Measurements from ENCODE around the gene PDE4D. TPM values are rescaled to one million over a fixed set of nuclear protein-coding genes. Genes with fewer than 3 reads are reported as not detected.

PDE4D gene
- total and polyA plus RNA-seq, 2 donors (not counting 1 experiment from before 2014, with no cell fraction given) = 14.9 to 171 TPM

- ATAC-seq (ENCODE audit: low read depth) = no peak
- H3K4me1 ChIP-seq (ENCODE audit: control insufficient read depth in 2 of 2, insufficient read depth in 2 of 2, low read length in 2 of 2) = no peaks in the 10 kb centered on the region
- CTCF ChIA-PET = no interaction called here
- H3K27me3 Mint-ChIP-seq = no peaks in the 10 kb centered on the region
- intact Hi-C loops (cut with micrococcal nuclease) = no loop called here
- 56% methylated on average over 3 of the region's 3 CpGs for WGBS (ENCODE audit: insufficient coverage)
- no peaks in the 10 kb centered on the region for H3K36me3 ChIP-seq (replicated peaks in 1 of 2; ENCODE audit: control extremely low read depth in 1 of 2, control insufficient read depth in 1 of 2, extremely low read depth in 1 of 2, insufficient read depth in 2 of 2, low read length in 1 of 2)
- H3K9ac ChIP-seq (ENCODE audit: low read length) = no peak overlapping the region
- POLR2A ChIA-PET = no interaction called here
- no peak overlapping the region for H2AFZ ChIP-seq (ENCODE audit: insufficient read depth, low read depth, low read length, poor library complexity, severe bottlenecking)
- no peak for DNase-seq
- no peak overlapping the region for H3K27ac Mint-ChIP-seq
- H3K4me2 ChIP-seq (replicated peaks; ENCODE audit: low read depth, low read length, poor library complexity, severe bottlenecking) = no peak overlapping the region
- H3K4me1 Mint-ChIP-seq = no peaks in the 10 kb centered on the region
- TF ChIP-seq EZH2 (IDR thresholded peaks at IDR 0.05; ENCODE audit: borderline replicate concordance, insufficient read depth, low read depth, low read length, poor library complexity, severe bottlenecking) = no peak
- TF ChIP-seq, protein P1, sequence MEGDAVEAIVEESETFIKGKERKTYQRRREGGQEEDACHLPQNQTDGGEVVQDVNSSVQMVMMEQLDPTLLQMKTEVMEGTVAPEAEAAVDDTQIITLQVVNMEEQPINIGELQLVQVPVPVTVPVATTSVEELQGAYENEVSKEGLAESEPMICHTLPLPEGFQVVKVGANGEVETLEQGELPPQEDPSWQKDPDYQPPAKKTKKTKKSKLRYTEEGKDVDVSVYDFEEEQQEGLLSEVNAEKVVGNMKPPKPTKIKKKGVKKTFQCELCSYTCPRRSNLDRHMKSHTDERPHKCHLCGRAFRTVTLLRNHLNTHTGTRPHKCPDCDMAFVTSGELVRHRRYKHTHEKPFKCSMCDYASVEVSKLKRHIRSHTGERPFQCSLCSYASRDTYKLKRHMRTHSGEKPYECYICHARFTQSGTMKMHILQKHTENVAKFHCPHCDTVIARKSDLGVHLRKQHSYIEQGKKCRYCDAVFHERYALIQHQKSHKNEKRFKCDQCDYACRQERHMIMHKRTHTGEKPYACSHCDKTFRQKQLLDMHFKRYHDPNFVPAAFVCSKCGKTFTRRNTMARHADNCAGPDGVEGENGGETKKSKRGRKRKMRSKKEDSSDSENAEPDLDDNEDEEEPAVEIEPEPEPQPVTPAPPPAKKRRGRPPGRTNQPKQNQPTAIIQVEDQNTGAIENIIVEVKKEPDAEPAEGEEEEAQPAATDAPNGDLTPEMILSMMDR (IDR thresholded peaks at IDR 0.05) = no peak
- H3K9me3 Mint-ChIP-seq (ENCODE audit: insufficient read depth) = no peaks in the 10 kb centered on the region
- no peaks in the 10 kb centered on the region for H4K20me1 ChIP-seq (ENCODE audit: control insufficient read depth, insufficient read depth, low read length, poor library complexity, severe bottlenecking)
- no peak overlapping the region for H3K27ac ChIP-seq (ENCODE audit: low read length in 2 of 2)
- no peak overlapping the region for H3K4me3 Mint-ChIP-seq
- H3K4me3 ChIP-seq (ENCODE audit: control extremely low read depth in 1 of 5, extremely low read depth in 1 of 5, insufficient read depth in 1 of 5, low read depth in 2 of 5, low read length in 4 of 5) = no peak overlapping the region
- H3K9me3 ChIP-seq (ENCODE audit: control extremely low read depth in 1 of 3, control insufficient read depth in 2 of 3, insufficient read depth in 1 of 3, low read length in 2 of 3) = no peaks in the 10 kb centered on the region
- no peaks in the 10 kb centered on the region for H3K27me3 ChIP-seq (replicated peaks in 1 of 4; ENCODE audit: control extremely low read depth in 1 of 4, control insufficient read depth in 3 of 4, insufficient read depth in 4 of 4, low read length in 3 of 4)
- no peaks in the 10 kb centered on the region for H3K79me2 ChIP-seq (ENCODE audit: control insufficient read depth, insufficient read depth, low read length)
Observed at GRCh38 chr5:59864718-59865117, 28.8 kb downstream of the PDE4D start.

GRCh38 chr5:59863777-59864176, 29.7 kb downstream of the PDE4D start:
- no peak overlapping the region for H3K9ac ChIP-seq (ENCODE audit: low read length)
- WGBS (ENCODE audit: insufficient coverage) = 100% methylated on average over 4 of the region's 5 CpGs

More at GRCh38 chr5:59863777-59864176, 29.7 kb downstream of the PDE4D start:
- no peaks in the 10 kb centered on the region for H3K36me3 ChIP-seq (replicated peaks in 1 of 2; ENCODE audit: control extremely low read depth in 1 of 2, control insufficient read depth in 1 of 2, extremely low read depth in 1 of 2, insufficient read depth in 2 of 2, low read length in 1 of 2)
- POLR2A ChIA-PET = no interaction called here
- no peaks in the 10 kb centered on the region for H3K9me3 ChIP-seq (ENCODE audit: control extremely low read depth in 1 of 3, control insufficient read depth in 2 of 3, insufficient read depth in 1 of 3, low read length in 2 of 3)
- no peak overlapping the region for H3K4me3 Mint-ChIP-seq
- no peak for TF ChIP-seq EZH2 (IDR thresholded peaks at IDR 0.05; ENCODE audit: borderline replicate concordance, insufficient read depth, low read depth, low read length, poor library complexity, severe bottlenecking)
- TF ChIP-seq, protein P1 (IDR thresholded peaks at IDR 0.05) = no peak
- no peak overlapping the region for H3K4me2 ChIP-seq (replicated peaks; ENCODE audit: low read depth, low read length, poor library complexity, severe bottlenecking)
- no peak for DNase-seq
- no peaks in the 10 kb centered on the region for H3K4me1 Mint-ChIP-seq
- no peak overlapping the region for H2AFZ ChIP-seq (ENCODE audit: insufficient read depth, low read depth, low read length, poor library complexity, severe bottlenecking)
- H4K20me1 ChIP-seq (ENCODE audit: control insufficient read depth, insufficient read depth, low read length, poor library complexity, severe bottlenecking) = no peaks in the 10 kb centered on the region
- no peaks in the 10 kb centered on the region for H3K9me3 Mint-ChIP-seq (ENCODE audit: insufficient read depth)
- H3K27ac ChIP-seq (ENCODE audit: low read length in 2 of 2) = no peak overlapping the region
- no peak for ATAC-seq (ENCODE audit: low read depth)
- CTCF ChIA-PET = no interaction called here
- no peak overlapping the region for H3K4me3 ChIP-seq (ENCODE audit: control extremely low read depth in 1 of 5, extremely low read depth in 1 of 5, insufficient read depth in 1 of 5, low read depth in 2 of 5, low read length in 4 of 5)
- no peaks in the 10 kb centered on the region for H3K27me3 ChIP-seq (replicated peaks in 1 of 4; ENCODE audit: control extremely low read depth in 1 of 4, control insufficient read depth in 3 of 4, insufficient read depth in 4 of 4, low read length in 3 of 4)
- H3K27me3 Mint-ChIP-seq = no peaks in the 10 kb centered on the region
- H3K4me1 ChIP-seq (ENCODE audit: control insufficient read depth in 2 of 2, insufficient read depth in 2 of 2, low read length in 2 of 2) = no peaks in the 10 kb centered on the region
- intact Hi-C loops (cut with micrococcal nuclease) = no loop called here
- H3K79me2 ChIP-seq (ENCODE audit: control insufficient read depth, insufficient read depth, low read length) = no peaks in the 10 kb centered on the region
- no peak overlapping the region for H3K27ac Mint-ChIP-seq
